ENCODE data around the gene CCN5.

The CCN5 gene

DNA sequence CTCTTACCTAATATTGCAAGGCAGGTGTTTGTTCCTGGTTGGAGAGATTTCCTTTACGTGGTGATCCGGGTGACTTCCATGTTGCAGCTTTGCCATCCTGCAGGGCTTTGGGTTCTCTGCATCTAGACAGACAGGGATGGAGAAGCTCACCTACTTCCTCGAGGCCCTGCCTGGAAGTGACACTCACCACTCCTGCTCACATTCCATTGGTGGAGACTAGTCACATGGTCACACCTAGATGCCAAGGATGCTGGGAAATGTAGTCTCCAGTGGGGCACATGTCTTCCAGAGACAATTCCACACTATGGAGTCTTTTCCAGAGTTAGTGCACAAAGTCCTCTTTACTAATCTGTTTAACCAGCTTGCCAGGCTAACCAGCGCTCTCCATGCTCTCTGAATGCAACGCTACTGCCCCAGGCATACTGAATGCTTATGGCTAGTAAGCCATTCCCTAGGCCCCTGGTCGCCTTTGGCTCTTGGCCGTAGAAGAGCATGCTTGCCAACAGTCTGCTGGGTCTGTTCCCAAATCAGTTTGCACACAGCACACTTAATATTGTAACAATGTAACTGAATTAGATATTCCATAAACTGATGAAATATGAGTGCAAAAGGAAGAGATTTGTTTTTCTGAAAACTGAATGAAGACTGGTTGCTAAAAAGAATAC, 23.8 kb downstream of the CCN5 start:
- DNase-seq, result peak; percentile 54

DNA sequence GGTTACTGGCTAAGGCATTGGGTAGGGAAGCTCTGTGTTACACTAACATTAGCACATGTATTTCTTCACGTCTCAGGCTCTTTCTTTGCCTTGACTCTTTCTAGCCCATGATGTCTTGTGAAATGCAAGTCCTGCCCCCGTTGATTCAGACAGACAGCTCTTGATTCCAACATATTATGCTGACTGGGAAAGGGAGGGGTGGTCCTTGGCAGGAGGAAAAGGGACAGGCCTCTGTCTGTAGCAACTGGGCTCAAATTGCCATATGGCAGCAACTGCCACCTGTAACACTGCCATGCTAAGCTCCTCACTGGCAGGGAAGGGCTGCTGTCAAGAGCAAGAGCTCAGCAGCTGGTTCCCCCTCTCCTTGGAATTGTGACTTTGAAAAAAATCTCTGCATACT, 24.8 kb downstream of the CCN5 start:
- no peak for DNase-seq

DNA sequence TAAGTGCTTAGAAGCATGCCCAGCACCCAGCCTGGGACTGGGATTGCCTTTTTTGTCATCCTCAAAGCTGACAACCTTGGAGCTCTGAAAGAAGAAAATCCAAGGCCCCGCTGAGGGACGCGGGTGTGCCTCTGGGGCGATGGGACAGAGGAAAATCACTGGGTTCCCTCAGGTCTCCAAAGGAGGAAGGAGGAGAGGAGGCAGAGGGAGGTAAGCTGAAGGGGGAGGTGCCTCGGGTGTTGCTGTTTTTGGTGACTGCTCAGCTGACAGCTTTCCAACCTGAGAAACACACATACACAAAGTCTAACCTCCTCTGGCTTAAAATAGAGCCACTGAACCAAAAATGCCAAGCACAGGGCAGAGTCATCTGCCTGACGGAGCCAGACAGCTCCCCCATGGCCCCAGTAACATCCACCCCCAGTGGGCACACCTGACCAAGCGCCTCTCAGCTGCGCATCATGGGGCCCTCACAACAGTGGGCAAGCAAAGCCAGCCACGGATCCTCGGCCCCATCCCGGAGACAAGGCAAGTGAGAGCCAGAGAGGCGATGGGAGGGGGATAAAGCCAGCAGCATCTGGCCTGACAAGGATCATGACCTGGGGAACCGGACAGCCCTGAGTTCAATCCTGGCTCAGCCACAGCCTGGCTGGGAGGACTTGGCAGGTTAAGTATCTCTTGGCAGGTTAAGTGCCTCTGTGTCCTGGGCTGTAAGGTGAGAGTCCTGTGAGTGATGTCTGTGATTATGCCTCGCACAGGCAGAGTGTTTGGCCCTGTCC, 27.3 kb downstream of the CCN5 start:
- no peak for DNase-seq

DNA sequence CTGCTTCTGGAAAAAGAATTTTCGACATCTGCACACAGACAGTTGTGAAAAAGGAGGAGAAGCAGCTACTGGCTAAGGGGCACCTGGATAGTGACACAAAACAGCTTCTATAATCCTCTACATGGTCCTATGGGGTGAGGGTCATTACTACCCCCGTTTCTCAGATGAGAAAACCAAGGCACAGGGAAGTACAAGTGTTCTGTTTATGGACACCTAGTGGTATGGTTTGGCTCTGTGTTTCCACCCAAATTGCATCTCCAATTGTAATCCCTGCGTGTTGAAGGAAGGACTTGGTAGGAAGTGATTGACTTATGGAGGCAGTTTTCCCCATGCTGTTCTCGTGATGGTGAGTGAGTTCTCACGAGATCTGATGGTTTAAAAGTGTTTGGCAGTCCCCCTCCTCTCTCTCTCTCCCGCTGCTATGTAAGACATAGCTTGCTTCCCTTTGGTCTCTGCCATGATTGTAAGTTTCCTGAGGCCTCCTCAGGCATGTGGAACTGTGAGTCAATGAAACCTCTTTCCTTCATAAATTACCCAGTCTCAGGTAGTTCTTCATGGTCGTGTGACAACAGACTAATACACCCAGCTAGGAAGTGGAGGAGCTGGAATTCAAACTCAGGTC, 28.0 kb downstream of the CCN5 start:
- no peak for DNase-seq

DNA sequence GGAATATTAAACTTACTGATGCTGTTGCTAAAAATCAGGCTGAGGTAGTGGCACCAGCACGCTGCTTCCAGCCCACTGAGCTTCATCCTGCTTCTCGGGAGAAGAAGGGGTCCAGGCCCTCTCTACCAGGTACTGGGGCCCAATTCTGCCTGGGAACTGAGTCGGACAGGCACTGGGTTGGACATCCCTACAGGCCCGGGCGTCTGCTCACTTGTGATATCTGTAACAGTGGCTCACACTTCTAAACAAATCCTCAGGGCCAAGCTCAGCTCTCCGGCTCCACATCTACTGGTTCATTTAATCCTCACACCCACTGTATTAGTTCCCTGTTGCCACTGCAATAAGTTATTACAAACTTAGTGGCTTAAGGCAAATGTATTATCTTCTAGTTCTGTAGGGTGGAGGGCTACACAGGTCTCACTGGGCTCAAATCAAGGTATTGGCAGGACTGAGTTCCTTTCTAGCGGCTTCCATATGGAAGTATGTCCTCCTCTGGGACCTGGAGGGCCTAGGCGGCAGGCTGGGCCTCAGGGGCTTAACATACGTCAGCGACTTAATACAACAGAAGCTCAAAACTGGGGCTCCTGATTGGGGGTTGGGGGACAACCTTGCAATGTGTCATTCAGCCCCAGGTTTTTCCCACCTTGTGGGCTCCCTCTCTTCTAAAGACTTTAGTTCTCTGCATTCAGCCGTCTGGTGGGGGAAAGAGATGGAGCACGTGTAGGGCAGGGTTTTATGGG, 28.9 kb downstream of the CCN5 start:
- DNase-seq, result no peak

DNA sequence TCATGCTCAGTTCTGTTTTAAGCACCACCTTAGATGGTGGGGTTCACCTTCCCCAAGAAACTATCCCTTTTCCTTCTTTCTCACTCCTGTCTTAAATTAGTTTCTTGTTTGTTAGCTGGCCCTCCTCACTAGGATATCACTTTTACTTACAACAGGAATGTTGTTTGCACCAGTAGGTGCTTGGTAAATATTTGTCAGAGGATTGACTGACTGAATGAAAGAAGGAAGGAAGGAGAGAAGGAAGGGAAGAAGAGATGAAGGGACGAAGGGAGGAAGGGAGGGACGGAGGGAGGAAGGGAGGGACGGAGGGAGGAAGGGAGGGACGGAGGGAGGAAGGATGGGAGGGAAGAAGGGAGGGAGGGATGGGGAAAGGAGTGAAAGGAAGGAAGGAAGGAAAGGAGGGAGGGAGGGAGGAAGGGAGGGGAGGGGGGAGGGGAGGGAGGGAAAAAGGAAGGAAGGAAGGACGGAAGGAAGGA, 30.0 kb downstream of the CCN5 start:
- DNase-seq, result no peak

DNA sequence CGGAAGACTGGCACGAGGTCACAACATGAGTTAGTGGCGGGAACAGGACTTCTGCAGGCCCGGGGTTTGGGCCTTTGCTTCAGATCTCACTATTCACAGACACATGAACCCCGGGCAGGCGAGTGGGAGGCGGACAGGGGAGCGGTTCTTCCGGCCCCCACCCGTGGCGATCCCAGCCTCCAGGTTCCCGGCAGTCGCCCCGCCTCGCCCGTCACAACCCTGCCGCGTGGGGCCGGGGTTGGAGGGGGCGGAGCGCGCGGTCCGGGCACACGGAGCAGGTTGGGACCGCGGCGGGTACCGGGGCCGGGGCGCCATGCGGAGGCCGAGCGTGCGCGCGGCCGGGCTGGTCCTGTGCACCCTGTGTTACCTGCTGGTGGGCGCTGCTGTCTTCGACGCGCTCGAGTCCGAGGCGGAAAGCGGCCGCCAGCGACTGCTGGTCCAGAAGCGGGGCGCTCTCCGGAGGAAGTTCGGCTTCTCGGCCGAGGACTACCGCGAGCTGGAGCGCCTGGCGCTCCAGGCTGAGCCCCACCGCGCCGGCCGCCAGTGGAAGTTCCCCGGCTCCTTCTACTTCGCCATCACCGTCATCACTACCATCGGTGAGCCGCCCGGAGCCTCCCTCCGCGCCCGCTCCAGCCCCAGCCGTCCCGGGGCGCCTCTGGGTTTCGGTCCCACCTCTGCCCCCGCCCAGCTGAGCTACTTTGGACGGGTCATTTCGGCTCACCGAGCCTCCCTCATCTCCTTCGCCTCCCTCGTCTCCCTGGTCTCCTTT, 30.6 kb downstream of the CCN5 start, which contains the start of gene KCNK15:
Gene KCNK15 (plus strand): TSS at position 268 of the 769 bp plus-strand sequence. CDS start 46 bp downstream, at position 314.
- peak; percentile 19 for DNase-seq

DNA sequence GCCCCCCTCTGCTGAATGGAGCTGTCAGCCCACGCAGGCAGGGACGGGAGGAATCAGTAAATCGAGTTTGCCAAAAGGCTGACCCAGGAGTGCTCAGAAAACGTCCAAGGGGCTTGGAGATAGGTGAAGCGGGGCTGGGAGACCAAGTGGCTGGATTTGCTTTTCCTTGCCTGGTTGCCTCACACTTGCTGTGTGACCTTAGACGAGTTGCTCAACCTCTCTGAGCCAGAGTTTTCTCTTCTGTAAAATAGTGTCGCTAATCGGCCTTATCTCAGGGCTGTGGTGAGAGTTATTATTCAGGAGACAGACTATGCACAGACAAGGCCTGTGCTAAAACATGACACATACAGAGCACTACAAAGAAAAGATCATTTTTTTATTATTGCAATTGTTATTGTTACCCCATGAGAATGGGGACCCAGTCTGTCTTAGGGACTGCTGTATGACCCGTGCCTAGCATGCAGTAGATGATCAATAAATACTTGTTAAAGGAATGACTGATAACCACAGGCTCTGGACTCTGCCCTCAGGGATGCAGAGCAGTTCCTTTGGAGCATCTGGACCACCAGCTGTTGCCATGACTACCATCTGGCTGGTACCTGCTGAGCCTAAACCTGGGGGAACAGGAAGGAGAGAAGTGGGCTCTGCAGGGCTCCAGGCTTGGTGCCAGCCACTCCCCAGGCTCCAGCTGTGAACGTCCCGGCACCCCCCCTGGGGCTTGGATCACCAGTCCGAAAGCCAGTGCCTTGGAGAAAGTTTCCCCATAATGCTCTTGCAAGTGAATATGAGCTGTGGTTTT, 31.4 kb downstream of the CCN5 start:
- DNase-seq, result no peak

DNA sequence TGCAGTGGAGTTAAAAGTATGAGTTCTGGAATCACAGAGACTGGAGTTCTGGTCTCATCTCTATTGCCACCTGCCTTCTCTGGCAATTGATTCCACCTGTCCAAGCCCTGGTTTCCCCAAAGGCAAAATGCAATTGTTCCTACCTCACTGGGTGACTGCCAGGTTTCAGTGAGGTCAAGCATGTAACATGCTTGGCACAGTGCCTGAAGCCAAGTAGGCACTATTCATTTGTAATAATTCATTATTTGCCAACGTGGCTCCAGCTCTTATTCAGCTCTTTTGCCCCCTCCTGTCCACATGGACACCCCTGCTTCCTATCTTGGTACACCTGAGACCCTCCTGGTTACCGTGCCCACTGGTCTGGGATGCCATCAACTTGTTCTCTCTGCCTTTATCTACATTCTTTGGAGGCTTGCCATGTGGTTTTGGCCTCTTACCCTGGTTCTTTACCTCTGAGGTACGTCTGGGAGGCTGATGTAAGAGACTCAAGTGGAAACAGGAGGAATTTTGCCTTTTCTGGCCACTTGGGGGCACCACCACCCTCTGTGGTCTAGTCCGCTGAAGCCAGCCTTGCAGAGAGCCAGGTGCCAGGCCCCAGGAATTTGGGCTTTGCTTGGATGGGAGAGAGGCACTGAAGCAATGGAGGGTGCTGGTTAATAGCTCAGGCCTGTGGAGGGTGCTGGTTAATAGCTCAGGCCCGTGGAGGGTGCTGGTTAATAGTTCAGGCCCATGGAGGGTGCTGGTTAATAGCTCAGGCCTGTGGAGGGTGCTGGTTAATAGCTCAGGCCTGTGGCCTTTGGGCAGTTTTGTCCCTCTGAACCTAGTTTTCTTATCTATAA, 32.2 kb downstream of the CCN5 start:
- peak; percentile 51 for DNase-seq

DNA sequence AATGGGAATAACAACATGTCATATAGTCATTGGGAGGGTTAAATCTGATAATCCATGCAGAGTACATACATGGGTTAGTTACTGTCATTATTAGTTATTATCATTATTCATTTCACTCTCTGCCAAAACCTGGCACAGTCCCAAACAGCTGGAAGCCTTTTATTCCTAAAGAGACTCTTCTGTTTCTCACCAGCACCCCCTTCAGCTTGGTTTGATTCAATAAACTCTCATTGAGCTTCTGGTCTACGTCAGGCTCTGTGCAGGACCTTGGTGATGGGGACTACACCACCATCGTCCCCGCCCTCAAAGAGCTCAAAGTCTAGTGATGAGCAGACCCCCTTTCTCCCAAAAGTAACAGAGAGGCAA, 32.8 kb downstream of the CCN5 start:
- no peak for DNase-seq

DNA sequence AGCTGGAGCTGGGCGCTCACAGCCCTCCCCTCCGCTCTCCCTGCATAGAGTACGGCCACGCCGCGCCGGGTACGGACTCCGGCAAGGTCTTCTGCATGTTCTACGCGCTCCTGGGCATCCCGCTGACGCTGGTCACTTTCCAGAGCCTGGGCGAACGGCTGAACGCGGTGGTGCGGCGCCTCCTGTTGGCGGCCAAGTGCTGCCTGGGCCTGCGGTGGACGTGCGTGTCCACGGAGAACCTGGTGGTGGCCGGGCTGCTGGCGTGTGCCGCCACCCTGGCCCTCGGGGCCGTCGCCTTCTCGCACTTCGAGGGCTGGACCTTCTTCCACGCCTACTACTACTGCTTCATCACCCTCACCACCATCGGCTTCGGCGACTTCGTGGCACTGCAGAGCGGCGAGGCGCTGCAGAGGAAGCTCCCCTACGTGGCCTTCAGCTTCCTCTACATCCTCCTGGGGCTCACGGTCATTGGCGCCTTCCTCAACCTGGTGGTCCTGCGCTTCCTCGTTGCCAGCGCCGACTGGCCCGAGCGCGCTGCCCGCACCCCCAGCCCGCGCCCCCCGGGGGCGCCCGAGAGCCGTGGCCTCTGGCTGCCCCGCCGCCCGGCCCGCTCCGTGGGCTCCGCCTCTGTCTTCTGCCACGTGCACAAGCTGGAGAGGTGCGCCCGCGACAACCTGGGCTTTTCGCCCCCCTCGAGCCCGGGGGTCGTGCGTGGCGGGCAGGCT, 35.1 kb downstream of the CCN5 start:
- no peak for DNase-seq

DNA sequence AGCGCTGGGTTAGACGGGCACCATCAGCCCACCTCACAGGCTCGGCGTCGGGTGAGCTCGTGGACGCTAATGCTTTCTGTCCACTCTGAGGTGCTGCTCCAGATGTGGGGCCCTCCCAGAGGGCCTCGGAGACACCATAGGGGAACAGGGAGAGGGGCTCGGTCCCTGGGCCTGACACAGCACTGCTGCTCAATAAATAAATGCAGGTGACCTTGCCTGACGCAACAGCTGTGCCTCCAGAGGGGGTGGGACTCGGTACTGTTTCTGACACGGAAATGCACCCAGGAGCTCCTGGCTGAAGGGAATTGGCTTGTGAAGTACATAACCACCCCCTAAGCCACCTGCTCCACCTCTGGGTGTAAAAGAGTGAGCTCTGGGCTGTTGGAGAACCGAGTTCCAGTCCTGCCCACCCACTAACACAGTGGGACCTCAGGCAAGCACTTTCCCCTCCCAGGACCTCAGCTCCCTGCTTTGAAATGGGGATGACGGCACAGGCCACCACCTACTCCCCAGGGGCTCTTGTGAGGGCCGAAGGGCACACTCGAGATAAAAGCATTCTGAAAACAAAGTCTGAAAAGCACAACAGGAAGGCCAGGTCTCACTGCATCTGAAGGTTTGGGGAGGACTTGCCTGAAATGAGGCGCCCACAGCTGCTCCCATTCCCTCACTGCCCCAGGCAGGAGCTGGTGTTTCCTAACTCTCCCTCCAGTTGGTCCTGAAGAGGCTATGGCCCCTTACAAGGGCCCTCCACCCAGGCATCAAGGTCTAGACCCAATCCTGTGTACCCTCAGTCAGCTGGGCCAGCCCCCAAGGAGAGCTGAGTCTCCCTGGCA, 37.1 kb downstream of the CCN5 start:
- no peak for DNase-seq

DNA sequence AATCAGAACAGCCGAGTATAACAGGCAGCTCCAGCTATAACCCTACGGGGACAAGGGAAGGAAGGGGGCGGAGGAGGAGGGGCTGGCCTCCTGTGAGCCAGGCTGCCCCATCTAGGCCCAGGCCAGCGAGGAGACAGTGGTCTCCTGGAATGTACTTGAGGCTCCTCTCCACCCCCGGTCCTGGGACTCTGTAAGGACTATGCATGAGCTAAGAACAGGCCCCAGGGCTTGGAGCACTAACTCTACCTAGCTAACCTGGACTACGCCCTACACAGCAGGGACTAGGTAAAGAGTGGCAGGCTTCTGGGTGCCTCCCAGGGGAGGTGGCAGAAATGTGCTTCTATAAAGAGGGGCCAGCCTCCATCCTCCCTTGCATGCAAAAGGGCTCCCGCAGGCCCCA, 39.4 kb downstream of the CCN5 start:
- DNase-seq, result no peak

DNA sequence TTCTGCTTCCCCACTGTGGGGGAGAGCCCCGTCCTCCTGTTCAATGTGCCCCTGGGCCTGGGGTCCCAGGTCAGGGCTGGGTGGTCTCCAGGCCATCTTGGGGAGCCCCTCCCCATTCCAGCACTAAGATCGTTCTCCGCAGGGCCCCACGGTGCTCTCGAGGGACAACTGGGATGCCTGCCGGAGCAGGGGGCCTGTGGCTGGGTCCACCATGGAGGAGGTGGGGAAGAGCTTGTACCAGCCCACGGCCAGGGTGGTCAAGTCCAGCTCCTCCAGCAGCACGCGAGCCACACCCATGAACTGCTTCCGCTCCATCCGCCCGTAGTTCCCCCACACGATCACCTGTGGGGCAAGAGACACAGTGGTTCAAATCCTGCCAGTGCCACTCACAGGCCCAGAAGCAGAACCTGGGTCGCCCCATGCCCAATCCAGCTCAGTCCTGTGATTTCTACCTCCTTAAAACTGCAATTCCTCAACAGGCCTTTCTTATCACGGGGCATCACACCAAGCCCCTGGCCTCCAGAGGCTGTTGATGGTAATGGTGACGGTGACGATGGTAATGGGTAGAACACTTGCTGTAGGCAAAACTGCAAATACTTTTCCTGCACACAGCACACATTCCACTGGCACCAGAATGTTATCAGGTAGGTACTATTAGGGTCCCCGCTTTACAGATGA, 41.0 kb downstream of the CCN5 start:
- no peak for DNase-seq

DNA sequence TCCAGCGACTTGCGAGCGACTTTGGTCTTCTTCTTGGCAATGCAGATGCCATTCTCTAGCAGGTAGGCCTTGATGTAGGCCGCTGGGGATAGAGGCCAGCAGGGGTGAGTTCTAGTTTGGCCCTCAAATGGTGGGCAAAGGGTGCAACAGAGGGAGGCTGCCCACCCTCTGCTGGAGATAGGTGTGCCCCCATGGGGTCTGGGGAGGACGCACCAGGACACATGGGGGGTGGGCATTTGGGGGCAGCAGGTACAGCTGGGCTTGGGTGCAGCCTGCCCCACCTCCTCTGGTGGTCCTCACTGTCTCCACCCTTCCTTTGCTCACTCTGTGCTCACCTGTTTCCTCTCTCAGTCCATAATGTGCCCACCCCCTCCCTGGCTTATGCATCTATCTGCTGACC, 41.8 kb downstream of the CCN5 start:
- no peak for DNase-seq

DNA sequence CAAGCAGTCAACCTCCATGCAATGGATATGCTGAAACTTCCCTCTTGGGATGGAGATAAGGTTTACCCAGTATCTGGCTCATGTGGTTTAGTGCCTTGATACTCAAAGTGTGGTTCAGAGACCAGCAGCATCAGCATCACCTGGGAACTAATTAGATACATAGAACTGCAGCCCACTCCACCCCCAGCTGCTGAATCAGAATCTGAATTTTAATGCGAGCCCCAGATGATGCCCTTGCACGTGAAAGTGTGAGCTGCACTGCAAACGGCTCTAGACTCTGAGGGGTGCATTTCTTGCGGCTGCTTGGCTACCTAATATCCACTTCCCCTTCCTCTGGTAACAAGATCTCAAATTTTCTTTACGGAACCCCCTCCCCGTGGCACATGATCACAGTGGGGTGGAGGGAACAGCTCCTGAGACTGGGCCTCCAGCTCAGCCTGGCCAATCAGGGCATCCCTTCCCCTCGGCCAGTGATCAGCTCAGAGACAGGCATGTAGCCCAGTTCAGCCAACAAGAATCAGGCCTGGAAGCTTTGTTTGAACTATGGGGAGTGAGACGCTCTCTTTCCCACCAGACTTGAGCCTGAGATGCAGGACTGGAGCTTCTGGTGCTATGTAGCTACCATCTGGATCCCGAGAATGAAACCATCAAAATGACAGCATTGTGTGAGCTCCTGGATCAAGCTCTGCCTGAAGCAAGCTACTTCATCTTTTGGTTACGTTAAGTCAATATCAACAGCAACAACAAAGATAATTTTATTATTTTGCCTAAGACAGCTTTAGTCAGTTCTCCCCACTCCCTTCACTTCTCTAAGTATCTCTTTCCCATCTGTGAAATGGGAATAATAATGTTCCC, 43.3 kb downstream of the CCN5 start:
- no peak for DNase-seq

DNA sequence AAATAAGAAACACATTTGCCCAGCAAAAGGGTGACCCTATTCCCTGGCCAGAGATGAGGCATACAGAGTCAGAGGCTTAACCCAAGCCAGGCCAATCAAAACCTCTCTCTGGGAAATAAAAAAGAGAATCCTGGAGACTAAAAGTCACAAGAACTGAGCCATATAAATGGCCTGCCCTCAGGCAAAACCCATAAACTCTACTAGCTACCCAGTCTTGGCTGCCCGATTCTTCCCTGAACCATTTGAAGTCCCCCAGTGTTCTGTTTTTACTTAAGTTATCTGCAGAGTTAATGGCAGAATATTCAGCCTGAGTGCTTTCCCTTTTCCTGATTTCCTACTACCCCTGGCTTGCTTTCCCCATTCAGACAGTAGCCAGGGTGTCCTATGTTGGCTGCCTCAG, 44.4 kb downstream of the CCN5 start:
- DNase-seq, result no peak
